K562 (cell line): Measurements from ENCODE around the gene GALNT9. TPM values are rescaled to one million over a fixed set of nuclear protein-coding genes. Genes with fewer than 3 reads are reported as not detected.

Source experiments
- ATAC-seq: fragments of 200-7000 bp; cut with Tn5 transposase; 3 replicates; pipeline ENCODE4 v1.9.1; 2020; ENCODE audit warnings: moderate library complexity
- BruUV-seq: library from RNA; stranded (reverse); fragments of 400-500 nt; replicated peaks from 2 replicates; lab custom pipeline; 2021; lab: Mats Ljungman, UMichigan
- CTCF ChIA-PET: fragments of 300-600 bp; formaldehyde crosslinking; extraction: SDS; loops from one replicate; lab custom pipeline; 2021; ENCODE audit warnings: low intra/inter-chr PET ratio; lab: Yijun Ruan, JAX
- POLR2A ChIA-PET: fragments of 300-600, 350-650 bp; sonication (Branson Sonifier 250); formaldehyde crosslinking; extraction: SDS; loops from one replicate; lab custom pipeline; 2021; ENCODE audit warnings: antibody characterized with exemption, inconsistent platforms; lab: Yijun Ruan, JAX
- DNase-seq, 4 experiments: peaks; one replicate each; pipeline versions ENCODE4 v3.0.0 to v3.0.0-alpha.2; 2011 to 2018; ENCODE audit warnings: low spot score in 3 of 4, mixed read lengths in 3 of 4; ENCODE audit errors: extremely low read depth in 1 of 4
- FAIRE-seq: peaks from 2 replicates; lab custom pipeline; 2011; peaks lifted over from hg19 to GRCh38; lab: Jason Lieb, UNC
- H2AFZ ChIP-seq: 2 replicates; pipeline ENCODE4 v1.6.0; 2011; ENCODE audit warnings: low read depth, low read length, control low read depth, inconsistent platforms
- H3K27ac ChIP-seq: fragments of 200-600 bp; 3 replicates; pipeline ENCODE4 v1.8.0; 2011; ENCODE audit warnings: low read depth, mild to moderate bottlenecking, control low read depth, inconsistent platforms, low read length, moderate library complexity, mixed read lengths; ENCODE audit errors: extremely low read depth
- H3K27me3 ChIP-seq, 2 experiments: fragments of 300-600 bp in 1 of 2; 2 replicates in 1 of 2; 3 replicates in 1 of 2; pipeline versions ENCODE4 v1.6.0 to v1.8.0; 2011; ENCODE audit warnings: inconsistent platforms in 2 of 2, low read length in 2 of 2, mild to moderate bottlenecking in 1 of 2, mixed read lengths in 1 of 2, moderate library complexity in 1 of 2; ENCODE audit not compliant: control insufficient read depth in 2 of 2, insufficient read depth in 2 of 2
- H3K36me3 ChIP-seq: fragments of 300-600 bp; 3 replicates; pipeline ENCODE4 v1.8.0; 2011; ENCODE audit warnings: mild to moderate bottlenecking, low read length, inconsistent platforms; ENCODE audit not compliant: control insufficient read depth, insufficient read depth
- H3K4me1 ChIP-seq, 2 experiments: fragments of 200-600 bp in 1 of 2; replicated peaks in 1 of 2; 2 replicates in 1 of 2; 3 replicates in 1 of 2; pipeline versions ENCODE4 v1.5.1 to v1.8.0; 2011; ENCODE audit warnings: inconsistent platforms in 2 of 2, low read length in 2 of 2, mild to moderate bottlenecking in 1 of 2, mixed read lengths in 1 of 2, moderate library complexity in 1 of 2; ENCODE audit not compliant: control insufficient read depth in 2 of 2, insufficient read depth in 2 of 2
- H3K4me2 ChIP-seq: 2 replicates; pipeline ENCODE4 v1.6.1; 2011; ENCODE audit warnings: low read length, control low read depth, inconsistent platforms, mixed read lengths; ENCODE audit not compliant: insufficient read depth
- H3K4me3 ChIP-seq: fragments of 200-600 bp; sonication (generic), shearing (Covaris generic); 2 replicates; pipeline ENCODE4 v1.5.1; 2016; ENCODE audit warnings: control low read depth, inconsistent platforms
- H3K79me2 ChIP-seq: fragments of 200-600 bp; 3 replicates; pipeline ENCODE4 v1.8.0; 2011; ENCODE audit warnings: low read length, inconsistent platforms; ENCODE audit not compliant: control insufficient read depth, insufficient read depth
- H3K9ac ChIP-seq, 2 experiments: 2 replicates each; pipeline versions ENCODE4 v1.6.0 to v1.6.1; 2011; ENCODE audit warnings: low read depth in 2 of 2, low read length in 2 of 2, control low read depth in 1 of 2, inconsistent platforms in 1 of 2, mild to moderate bottlenecking in 1 of 2, mixed read lengths in 1 of 2; ENCODE audit not compliant: insufficient read depth in 1 of 2
- H3K9me1 ChIP-seq: one replicate; pipeline ENCODE4 v1.6.0; 2011; ENCODE audit warnings: inconsistent platforms, mild to moderate bottlenecking, low read length, moderate library complexity; ENCODE audit not compliant: control insufficient read depth, insufficient read depth
- H3K9me3 ChIP-seq: replicated peaks from 2 replicates; pipeline ENCODE4 v1.5.1; 2011; ENCODE audit warnings: low read depth, low read length, inconsistent platforms; ENCODE audit not compliant: control insufficient read depth, insufficient read depth
- H4K20me1 ChIP-seq: replicated peaks from 2 replicates; pipeline ENCODE4 v1.6.1; 2011; ENCODE audit warnings: low read length, inconsistent platforms, mixed read lengths; ENCODE audit not compliant: control insufficient read depth, insufficient read depth
- ETV5 ChIP-seq: sonication (generic); formaldehyde crosslinking; IDR thresholded peaks from 2 replicates; pipeline ENCODE4 v1.4.0; 2020; ENCODE audit warnings: low read depth, mild to moderate bottlenecking, missing genetic modification reagents
- JUN ChIP-seq, 2 experiments: sonication (generic) in 1 of 2; formaldehyde crosslinking in 1 of 2; IDR thresholded peaks; 2 replicates each; pipeline versions ENCODE4 v1.6.1 to v1.8.0; 2012 to 2022; ENCODE audit warnings: borderline replicate concordance in 2 of 2, mild to moderate bottlenecking in 2 of 2, improper control_type of control experiment in 1 of 2, low read depth in 1 of 2, low read length in 1 of 2, missing genetic modification reagents in 1 of 2
- KLF13 ChIP-seq: fragments of 450-650 bp; IDR thresholded peaks from 2 replicates; pipeline ENCODE4 v1.6.1; 2016; ENCODE audit warnings: missing genetic modification characterization, low read depth, mild to moderate bottlenecking, missing compliant biosample characterization, moderate library complexity, borderline replicate concordance
- MNT ChIP-seq, 2 experiments: fragments of 450-650 bp; conservative IDR thresholded peaks; 2 replicates each; pipeline ENCODE4 v1.6.1; 2017; ENCODE audit warnings: mild to moderate bottlenecking in 2 of 2, moderate library complexity in 2 of 2
- NBN ChIP-seq: fragments of 450-650 bp; IDR thresholded peaks from 2 replicates; pipeline ENCODE4 v1.6.1; 2016; ENCODE audit warnings: low read depth, mild to moderate bottlenecking
- NR0B1 ChIP-seq: fragments of 450-650 bp; IDR thresholded peaks from one replicate; pipeline ENCODE4 v1.6.1; 2018; ENCODE audit warnings: mild to moderate bottlenecking, moderate library complexity; ENCODE audit not compliant: partially characterized antibody
- SMARCA5 ChIP-seq: fragments of 450-650 bp; IDR thresholded peaks from 2 replicates; pipeline ENCODE4 v1.6.1; 2016
- THAP12 ChIP-seq: fragments of 250-450 bp; sonication (Bioruptor Pico); IDR thresholded peaks from 2 replicates; pipeline ENCODE4 v1.9.0; 2021; ENCODE audit warnings: mild to moderate bottlenecking, inconsistent platforms
- ZBTB2 ChIP-seq: fragments of 450-650 bp; IDR thresholded peaks from 2 replicates; pipeline ENCODE4 v1.6.1; 2016; ENCODE audit warnings: antibody characterized with exemption
- WGBS: fragments of 100-300 bp; shearing (Covaris generic); methylation state at CpG from one replicate; pipeline ENCODE4 v1.1.6; 2016; ENCODE audit warnings: low coverage, mixed read lengths; ENCODE audit not compliant: insufficient coverage; ENCODE audit errors: missing lambda C conversion rate; 5-methylcytosine and 5-hydroxymethylcytosine counted together
- in situ Hi-C: fragments of 300-500 bp; cut with MboI; formaldehyde crosslinking; loops from 4 replicates; pipeline ENCODE4 v1.15.0; 2018; ENCODE audit warnings: inconsistent platforms, mixed read lengths
- intact Hi-C: fragments of 100-400 bp; cut with micrococcal nuclease; formaldehyde crosslinking; loops from 2 replicates; pipeline ENCODE4 v1.14.2; 2022
- polyA plus RNA-seq, 8 experiments: library from polyadenylated mRNA; depleted of rRNA in 4 of 8; stranded (reverse) in 5 of 8; unstranded in 3 of 8; fragments of >200 nt; fragmentation: Nextera tagmentation in 2 of 8; fragmentation: Illumina TruSeq in 1 of 8; extraction: Ambion mirVana in 2 of 8; extraction: Trizol in 1 of 8; gene quantifications; 2 replicates each; pipeline versions ENCODE4 v1.2.1 to v1.2.3, GENCODE V29; 2011 to 2014; ENCODE audit warnings: inconsistent platforms in 1 of 8, missing spikeins in 1 of 8
- total RNA-seq, 7 experiments: library from RNA; depleted of rRNA in 6 of 7; stranded (reverse); fragments of >200 nt in 6 of 7; fragmentation: Illumina TruSeq in 2 of 7; extraction: Trizol in 2 of 7; gene quantifications; 2 replicates each; pipeline versions ENCODE4 v1.2.1 to v1.2.3, GENCODE V29; 2011 to 2021; ENCODE audit warnings: low replicate concordance in 1 of 7

The GALNT9 gene
- total and polyA plus RNA-seq, 9 of the 15 experiments (the other 6 are each of a cell fraction or from before 2014, with no cell fraction given) = not detected

- TF ChIP-seq NR0B1 (no peak), ZBTB2 (no peak), SMARCA5 (no peak)
Measured at GRCh38 chr12:132228476-132229192, 100.8 kb downstream of the GALNT9 start (continued).

GRCh38 chr12:132227782-132228475, 101.5 kb downstream of the GALNT9 start:
- H3K9me3 ChIP-seq = peaks cover 2% of the 10 kb centered on the region; the same call in 1 of the 2 replicates
- no peaks in the 10 kb centered on the region for H3K9me1 ChIP-seq
- intact Hi-C loops (no loop called here), in situ Hi-C loops (no loop called here)
- no TSS peak for BruUV-seq
- CTCF ChIA-PET = no interaction called here
- no peaks in the 10 kb centered on the region for H3K79me2 ChIP-seq
- no peaks in the 10 kb centered on the region for H3K36me3 ChIP-seq
- H3K27me3 ChIP-seq = peaks cover 18 to 40% of the 10 kb centered on the region in 2 experiments; a peak in 3 of 5 replicates
- no peak overlapping the region for H2AFZ ChIP-seq
- DNase-seq (no peak), ATAC-seq (no peak), FAIRE-seq (no peak)
- H3K4me1 ChIP-seq = no peaks in the 10 kb centered on the region; a peak in 1 of 5 replicates
- no peak overlapping the region for H3K4me2 ChIP-seq
- no peaks in the 10 kb centered on the region for H4K20me1 ChIP-seq
- POLR2A ChIA-PET = no interaction called here
- TF ChIP-seq MNT (conservative IDR thresholded peaks at IDR 0.05) = no peak
- TF ChIP-seq KLF13 (tag) = no peak
- no peak for TF ChIP-seq NBN
- no peak for TF ChIP-seq ETV5 (CRISPR knock-in tag)
- no peak for TF ChIP-seq THAP12 (CRISPR knock-in tag)
- no peak for TF ChIP-seq JUN (IDR thresholded peaks at IDR 0.05; ENCODE audit: borderline replicate concordance, low read depth, low read length)
- TF ChIP-seq JUN (CRISPR knock-in tag; IDR thresholded peaks at IDR 0.05; ENCODE audit: borderline replicate concordance) = no peak
- no peak overlapping the region for H3K9ac ChIP-seq
- no peak overlapping the region for H3K4me3 ChIP-seq
- H3K27ac ChIP-seq = no peak overlapping the region
- WGBS = 0% methylated on average over 16 of the region's 26 CpGs
